Lung microvascular endothelial cell (primary cell): Measurements from ENCODE around the gene NR2F6. TPM values are rescaled to one million over a fixed set of nuclear protein-coding genes. Genes with fewer than 3 reads are reported as not detected.
"Not testable (repeated sequence)": the region's sequence is repeated elsewhere in the genome, so short reads cannot be mapped to it uniquely, and the experiment has no call there.

Source experiments
- DNase-seq, 2 donors: peaks; one replicate each; pipeline versions ENCODE4 v3.0.0 to v3.0.0-alpha.2; 2010; ENCODE audit warnings: low read depth in 2 of 2
- total RNA-seq: library from RNA; depleted of rRNA; stranded (reverse); fragments of >200 nt; gene quantifications from 2 replicates; pipeline ENCODE4 v1.2.1, GENCODE V29; 2014

Gene NR2F6
- total RNA-seq, 1 donor from 2014 or later, result 38.5 TPM

DNA sequence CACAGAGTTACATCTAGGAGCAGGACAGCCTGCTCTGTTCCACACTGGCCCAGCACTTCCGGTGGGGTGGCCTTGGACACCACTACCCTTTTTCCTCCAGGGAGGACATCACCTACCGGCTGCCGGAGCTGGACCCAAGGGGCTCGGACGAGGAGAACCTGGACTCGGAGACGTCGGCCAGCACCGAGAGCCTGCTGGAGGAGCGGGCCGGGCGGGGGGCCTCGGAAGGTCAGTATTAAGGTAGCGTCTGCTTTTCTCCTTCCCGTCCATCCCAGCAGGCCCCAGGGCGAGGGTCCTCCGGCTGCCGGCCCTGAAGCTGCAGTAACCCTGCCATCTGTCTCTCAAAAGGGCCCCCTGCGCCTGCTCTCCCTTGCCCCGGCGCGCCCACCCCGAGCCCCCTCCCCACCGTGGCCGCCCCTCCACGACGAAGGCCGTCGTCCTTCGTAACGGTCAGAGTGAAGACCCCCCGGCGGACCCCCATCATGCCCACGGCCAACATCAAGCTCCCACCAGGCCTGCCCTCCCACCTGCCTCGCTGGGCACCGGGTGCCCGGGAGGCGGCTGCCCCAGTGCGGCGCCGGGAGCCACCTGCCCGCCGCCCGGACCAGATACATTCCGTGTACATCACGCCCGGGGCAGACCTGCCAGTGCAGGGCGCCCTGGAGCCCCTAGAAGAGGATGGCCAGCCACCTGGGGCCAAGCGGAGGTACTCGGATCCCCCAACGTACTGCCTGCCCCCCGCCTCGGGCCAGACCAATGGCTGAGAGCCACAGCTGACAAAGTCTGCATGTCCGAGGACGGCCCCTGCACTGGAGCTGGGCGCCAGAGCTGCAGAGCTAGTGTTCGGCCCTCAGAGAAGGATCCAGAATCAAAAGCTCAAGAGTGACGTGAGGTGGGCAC lies 33.9 kb downstream of the NR2F6 start:
- DNase-seq, result no peak

DNA sequence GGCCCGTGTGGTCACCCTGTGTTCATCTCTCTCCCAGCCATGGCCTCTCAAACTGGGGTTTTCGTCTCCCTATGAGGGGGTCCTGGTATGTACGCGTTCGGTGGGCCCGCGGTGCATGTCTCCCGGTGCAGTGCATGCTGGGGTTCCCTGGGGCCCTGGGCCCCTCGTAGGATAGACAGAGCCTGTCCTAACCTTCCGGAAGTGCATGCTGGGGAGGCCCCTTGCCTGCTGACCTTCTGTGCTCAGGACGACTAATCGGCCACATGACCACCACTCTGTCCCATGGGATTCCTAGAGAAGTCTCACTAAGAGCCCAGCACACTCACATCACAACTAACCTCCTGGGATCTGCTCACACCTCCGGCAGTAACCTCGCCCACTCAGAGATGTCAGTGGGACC lies 35.4 kb downstream of the NR2F6 start:
- DNase-seq, result no peak

GRCh38 chr19:17209126-17210036 lies 36.3 kb downstream of the NR2F6 start:
- DNase-seq, result peak; percentile 39 to 61

DNA sequence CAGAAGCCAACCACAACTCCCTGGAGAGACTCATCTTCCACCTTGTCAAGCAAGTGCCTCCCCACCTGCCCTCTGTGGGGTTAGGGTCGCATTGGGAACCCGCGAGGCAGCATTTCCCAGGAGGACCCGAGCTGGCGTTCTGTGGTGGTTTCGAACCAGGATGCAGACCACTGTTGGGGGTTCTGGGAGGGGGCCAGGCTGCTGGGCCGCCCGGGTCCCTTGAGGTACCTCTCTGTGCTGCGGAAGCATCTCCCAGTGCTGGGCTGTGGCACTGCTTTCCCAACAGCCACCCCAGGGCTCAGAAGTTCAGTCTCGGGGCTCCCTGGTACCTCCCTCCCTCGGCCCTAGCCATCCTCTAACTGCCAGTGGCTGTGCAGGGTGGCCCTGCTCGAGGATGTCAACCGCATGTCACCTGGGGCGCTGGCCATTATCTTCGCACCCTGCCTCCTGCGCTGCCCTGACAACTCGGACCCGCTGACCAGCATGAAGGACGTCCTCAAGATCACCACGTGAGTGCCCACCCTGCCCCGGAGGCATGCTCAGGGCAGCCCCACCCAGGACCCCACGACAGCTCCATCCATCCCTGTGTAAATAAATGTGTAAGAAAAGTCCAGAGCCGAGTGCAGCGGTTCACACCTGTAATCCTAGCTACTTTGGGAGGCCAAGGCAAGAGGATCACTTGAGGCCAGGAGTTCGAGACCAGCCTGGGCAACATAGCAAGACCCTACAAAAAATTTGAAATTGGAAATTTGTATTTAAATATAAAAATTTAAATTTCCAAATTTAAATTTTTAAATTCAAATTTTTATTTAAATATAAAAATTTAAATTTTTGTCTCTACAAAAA lies 38.8 kb downstream of the NR2F6 start:
- no peak for DNase-seq

GRCh38 chr19:17205237-17206140 lies 40.2 kb downstream of the NR2F6 start:
- peak; percentile 74 to 84 for DNase-seq

DNA sequence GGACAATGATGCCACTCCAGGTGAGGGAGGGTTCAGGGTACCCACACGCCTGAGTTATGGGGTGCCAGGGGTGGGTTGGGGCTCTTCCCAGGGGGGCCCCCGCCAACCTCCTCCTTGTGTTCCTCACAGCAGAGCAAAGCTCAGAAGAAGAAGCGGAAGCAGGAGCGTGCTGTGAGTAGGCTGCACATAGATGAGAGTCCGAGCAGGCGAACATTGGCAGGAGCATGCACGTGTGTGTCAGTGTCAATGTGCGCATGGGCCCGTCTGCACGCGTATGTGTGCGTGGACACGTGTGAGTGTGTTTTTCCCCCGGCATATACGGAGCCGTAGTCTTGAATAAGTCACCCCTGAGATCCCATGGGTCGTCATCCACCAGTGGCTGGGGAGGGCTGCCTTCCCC lies 43.0 kb downstream of the NR2F6 start:
- DNase-seq, result no peak

DNA sequence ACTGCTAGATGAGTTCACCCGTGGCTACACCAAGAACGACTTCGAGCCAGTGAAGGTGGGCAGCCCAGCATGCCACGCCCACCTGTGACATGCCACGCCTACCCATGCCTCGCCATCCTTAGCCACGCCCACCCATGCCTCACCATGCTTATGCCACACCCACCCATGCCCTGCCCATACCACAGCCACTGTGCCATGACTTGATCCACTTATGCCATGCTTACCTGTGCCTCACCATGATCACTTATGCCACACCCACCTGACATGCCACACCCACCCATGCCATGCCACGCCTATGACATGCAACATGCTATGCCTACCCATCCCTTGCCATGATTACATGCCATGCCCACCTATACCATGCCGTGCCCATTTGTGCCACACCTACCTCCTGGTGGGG lies 43.5 kb downstream of the NR2F6 start:
- peak in 1 of 2 donors; percentile 22 for DNase-seq

GRCh38 chr19:17200408-17201079 lies 45.2 kb downstream of the NR2F6 start:
- no peak for DNase-seq

DNA sequence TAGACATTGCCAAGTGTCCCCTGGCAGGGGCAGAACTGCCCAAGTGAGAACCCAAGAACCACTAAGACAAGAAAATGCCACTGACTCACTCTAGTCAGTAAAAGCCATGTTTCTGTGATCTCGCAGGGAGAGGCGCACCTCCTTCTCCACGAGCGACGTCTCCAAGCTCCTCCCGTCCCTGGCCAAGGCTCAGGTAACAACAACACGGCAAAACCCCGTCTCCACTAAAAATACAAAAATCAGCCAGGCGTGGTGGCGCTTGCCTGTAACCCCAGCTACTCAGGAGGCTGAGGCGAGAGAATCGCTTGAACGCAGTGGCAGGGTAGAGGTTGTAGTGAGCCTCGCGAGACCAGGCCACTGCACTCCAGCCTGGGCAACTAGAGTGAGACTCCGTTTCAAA lies 48.1 kb downstream of the NR2F6 start:
- no peak for DNase-seq

DNA sequence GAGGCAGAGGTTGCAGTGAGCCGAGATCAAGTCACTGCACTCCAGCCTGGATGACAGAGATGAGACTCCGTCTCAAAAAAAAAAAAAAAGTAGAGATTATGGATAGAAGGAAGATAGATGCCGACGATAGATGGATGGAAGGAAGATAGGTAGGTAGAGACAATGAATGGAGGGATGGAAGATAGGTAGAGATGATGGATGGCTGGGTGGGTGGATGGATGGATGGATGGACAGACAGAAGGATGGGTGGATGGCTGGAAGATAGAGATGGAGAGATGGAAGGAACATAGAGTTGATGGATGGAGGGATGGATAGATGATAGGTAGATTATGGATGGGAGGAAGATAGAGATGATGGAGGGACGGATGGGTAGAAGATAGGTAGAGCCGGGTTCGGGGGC lies 49.1 kb downstream of the NR2F6 start:
- DNase-seq, result no peak

DNA sequence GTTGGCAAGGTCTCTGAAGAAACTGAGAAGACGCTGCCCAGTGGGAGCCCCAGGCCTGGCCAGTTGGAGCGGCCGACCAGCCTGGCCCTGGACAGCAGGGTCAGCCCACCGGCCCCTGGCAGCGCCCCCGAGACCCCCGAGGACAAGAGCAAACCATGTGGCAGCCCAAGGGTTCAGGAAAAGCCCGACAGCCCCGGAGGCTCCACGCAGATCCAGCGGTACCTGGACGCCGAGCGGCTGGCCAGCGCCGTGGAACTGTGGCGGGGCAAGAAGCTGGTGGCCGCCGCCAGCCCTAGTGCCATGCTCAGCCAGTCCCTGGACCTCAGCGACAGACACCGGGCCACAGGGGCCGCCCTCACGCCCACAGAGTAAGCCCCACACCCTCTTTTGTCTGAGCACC lies 50.6 kb downstream of the NR2F6 start:
- DNase-seq, result no peak

DNA sequence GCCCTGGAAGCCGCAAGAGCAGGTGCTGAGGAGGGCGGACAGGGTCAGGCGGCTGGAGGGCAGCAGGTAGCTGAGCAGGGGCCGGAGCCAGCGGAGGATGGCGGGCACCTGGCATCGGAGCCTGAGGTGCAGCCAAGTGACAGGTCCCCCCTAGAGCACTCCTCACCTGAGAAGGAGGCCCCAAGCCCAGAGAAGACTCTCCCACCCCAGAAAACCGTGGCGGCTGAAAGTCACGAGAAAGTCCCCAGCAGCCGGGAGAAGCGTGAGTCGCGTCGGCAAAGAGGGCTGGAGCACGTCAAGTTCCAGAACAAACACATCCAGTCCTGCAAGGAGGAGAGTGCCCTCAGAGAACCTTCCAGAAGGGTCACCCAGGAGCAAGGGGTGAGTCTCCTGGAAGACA lies 51.1 kb downstream of the NR2F6 start:
- no peak for DNase-seq

DNA sequence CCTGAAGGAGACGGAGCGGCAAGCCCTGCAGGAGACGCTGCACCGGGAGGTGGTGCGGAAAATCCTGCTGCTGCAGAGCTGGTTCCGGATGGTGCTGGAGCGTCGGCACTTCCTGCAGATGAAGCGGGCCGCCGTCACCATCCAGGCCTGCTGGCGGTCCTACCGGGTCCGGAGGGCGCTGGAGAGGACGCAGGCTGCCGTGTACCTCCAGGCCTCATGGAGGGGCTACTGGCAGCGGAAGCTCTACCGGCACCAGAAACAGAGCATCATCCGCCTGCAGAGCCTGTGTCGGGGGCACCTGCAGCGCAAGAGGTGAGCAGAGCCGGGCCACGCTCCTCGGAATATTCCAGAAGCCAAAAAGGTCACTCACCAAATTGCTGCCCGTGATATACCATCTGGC lies 53.0 kb downstream of the NR2F6 start:
- DNase-seq, result no peak

DNA sequence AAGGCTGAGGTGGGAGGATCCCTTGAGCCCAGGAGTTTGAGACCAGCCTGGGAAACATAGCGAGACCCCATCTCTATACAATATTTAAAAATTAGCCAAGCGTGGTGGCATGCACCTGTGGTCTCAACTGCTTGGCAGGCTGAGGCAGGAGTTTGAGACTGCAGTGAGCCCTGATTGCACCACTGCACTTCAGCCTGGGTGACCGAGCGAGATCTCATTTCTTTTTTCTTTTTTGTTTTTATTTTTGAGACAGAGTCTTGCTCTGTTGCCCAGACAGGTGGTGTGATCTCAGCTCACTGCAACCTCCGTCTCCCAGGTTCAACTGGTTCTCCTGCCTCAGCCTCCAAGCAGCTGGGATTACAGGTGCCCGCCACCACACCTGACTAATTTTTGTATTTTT lies 54.0 kb downstream of the NR2F6 start:
- DNase-seq, result not testable (repeated sequence)

DNA sequence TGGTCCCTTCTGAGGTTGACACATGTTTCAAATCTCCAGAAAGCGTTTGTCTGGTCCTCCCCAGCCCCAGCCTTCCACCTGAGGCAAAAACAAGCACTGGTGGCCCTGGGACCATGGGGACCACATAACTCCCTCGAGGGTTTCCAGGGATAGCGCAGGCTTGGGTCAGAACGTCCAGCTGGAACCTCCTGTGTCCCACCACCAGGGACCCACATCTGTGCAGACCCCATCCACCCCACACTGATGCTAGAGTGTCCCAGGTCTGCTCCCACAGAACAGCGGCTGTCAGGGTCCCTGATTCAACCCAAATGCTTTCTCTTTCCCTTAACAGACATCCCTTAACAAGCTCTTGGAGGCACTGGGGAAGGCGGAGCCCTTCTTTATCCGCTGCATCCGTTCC lies 60.1 kb downstream of the NR2F6 start:
- no peak for DNase-seq

- no peak for DNase-seq
Observed at GRCh38 chr19:17184371-17184841, 61.3 kb downstream of the NR2F6 start.

DNA sequence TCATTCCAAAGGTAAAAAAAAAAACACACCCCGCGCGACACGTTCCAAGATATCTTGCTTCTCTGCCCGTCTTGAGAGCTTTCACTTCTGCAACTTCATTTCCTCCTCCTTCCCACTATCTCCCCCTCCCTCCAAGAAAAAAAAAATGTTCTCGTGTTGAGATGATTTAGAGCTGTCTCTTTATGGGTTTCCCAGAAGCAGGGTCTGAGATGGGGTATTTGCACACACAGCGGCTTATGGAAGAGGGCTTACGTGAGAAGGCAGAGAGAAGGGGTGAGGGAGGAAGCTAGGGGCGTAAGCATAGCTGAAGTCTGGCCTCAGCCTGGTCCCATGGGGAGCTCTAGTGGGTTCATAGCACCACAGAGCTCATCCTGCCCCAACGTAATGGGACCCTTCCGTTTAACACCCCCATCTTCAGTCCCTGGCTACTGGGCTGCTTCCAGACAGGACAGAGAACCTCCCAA lies 61.8 kb downstream of the NR2F6 start:
- DNase-seq, result no peak

- DNase-seq, result no peak
Observed at GRCh38 chr19:17183271-17183761, 62.4 kb downstream of the NR2F6 start.
